Activated T-cell treated with anti-CD3 and anti-CD28 coated beads, Interleukin-2, amount 50 U/mL, for 72 hours (primary cell): ENCODE data around the gene LRP3. TPM values are rescaled to one million over a fixed set of nuclear protein-coding genes. Genes with fewer than 3 reads are reported as not detected.
"Not testable (repeated sequence)": the region's sequence is repeated elsewhere in the genome, so short reads cannot be mapped to it uniquely, and the experiment has no call there.

Experiments used
- ATAC-seq, 2 donors: fragments of 150-1000 bp; cut with Tn5 transposase; replicated peaks in 1 of 2; 2 replicates each; pipeline ENCODE4 v1.10.0; 2021; ENCODE audit warnings: moderate library complexity in 2 of 2, mild to moderate bottlenecking in 1 of 2
- DNase-seq, 2 donors: peaks; one replicate each; pipeline ENCODE4 v3.0.0; 2021 to 2022; ENCODE audit warnings: mixed read lengths in 1 of 2
- H3K27ac Mint-ChIP-seq: one replicate; pipeline ENCODE4 v1.8.0; 2022; ENCODE audit warnings: mild to moderate bottlenecking, moderate library complexity, mixed read lengths
- H3K27me3 Mint-ChIP-seq: one replicate; pipeline ENCODE4 v1.8.0; 2022; ENCODE audit warnings: low read depth, mixed read lengths
- H3K36me3 Mint-ChIP-seq, 2 donors: one replicate each; pipeline ENCODE4 v1.8.0; 2022; ENCODE audit warnings: mixed read lengths in 2 of 2, mild to moderate bottlenecking in 1 of 2; ENCODE audit not compliant: insufficient read depth in 2 of 2
- H3K4me1 Mint-ChIP-seq: one replicate; pipeline ENCODE4 v1.8.0; 2022; ENCODE audit warnings: low read depth, mixed read lengths
- H3K4me3 Mint-ChIP-seq, 2 donors: one replicate each; pipeline ENCODE4 v1.8.0; 2022; ENCODE audit warnings: mild to moderate bottlenecking in 2 of 2, mixed read lengths in 2 of 2, moderate library complexity in 2 of 2
- H3K9me3 Mint-ChIP-seq, 2 donors: one replicate each; pipeline ENCODE4 v1.8.0; 2022; ENCODE audit warnings: mixed read lengths in 2 of 2
- total RNA-seq, 2 donors: library from RNA; stranded (reverse); gene quantifications; one replicate each; pipeline ENCODE4 v1.2.3, GENCODE V29; 2022

LRP3 gene
- total RNA-seq, 2 donors from 2014 or later: 0.10 TPM; not detected in 1

DNA sequence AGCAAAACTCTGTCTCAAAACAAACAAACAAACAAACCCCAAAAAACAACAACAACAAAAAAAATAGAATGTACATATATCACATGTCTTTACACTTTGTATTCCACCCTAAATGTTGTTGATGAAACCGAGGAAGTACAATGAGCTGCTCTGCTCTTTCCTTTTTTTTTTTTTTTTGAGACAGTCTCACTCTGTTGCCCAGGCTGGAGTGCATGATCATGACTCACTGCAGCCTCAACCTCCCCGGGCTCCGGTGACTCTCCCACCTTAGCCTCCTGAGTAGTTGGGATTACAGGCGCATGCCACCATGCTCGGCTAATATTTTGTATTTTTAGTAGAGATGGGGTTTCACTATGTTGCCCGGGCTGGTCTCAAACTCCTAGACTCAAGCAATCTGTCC lies 30.6 kb upstream of the LRP3 start:
- Mint-ChIP-seq H3K27me3 (no peaks in the 10 kb centered on the region), H3K27ac (no peak overlapping the region), H3K36me3 (peaks cover 6 to 8% of the 10 kb centered on the region in 2 donors), H3K9me3 (peaks cover 3 to 7% of the 10 kb centered on the region in 2 donors), H3K4me1 (peaks cover 27% of the 10 kb centered on the region), H3K4me3 (no peak overlapping the region)
- ATAC-seq (no peak), DNase-seq (no peak)

DNA sequence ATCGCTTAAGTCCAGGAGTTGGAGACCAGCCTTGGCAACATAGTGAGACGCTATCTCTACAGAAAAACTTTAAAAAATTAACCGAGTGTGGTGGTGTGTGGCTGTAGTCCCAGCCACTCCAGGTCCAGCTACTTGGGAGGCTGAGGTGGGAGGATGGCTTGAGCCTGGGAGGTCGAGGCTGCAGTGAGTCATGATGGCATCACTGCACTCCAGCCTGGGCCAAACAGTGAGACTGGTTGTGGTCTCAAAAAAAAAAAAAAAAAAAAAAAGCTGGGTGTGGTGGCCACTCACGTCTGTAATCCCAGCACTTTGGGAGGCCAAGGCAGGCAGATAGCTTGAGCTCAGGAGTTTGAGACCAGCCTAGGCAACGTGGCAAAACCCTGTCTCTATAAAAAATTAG lies 28.1 kb upstream of the LRP3 start:
- Mint-ChIP-seq H3K4me1 (peaks cover 10% of the 10 kb centered on the region), H3K36me3 (peaks cover 7 to 14% of the 10 kb centered on the region in 2 donors)
- not testable (repeated sequence) for H3K4me3 Mint-ChIP-seq, DNase-seq, H3K27ac Mint-ChIP-seq, H3K9me3 Mint-ChIP-seq, H3K27me3 Mint-ChIP-seq
- peak in 1 of 2 donors; percentile 13 for ATAC-seq

DNA sequence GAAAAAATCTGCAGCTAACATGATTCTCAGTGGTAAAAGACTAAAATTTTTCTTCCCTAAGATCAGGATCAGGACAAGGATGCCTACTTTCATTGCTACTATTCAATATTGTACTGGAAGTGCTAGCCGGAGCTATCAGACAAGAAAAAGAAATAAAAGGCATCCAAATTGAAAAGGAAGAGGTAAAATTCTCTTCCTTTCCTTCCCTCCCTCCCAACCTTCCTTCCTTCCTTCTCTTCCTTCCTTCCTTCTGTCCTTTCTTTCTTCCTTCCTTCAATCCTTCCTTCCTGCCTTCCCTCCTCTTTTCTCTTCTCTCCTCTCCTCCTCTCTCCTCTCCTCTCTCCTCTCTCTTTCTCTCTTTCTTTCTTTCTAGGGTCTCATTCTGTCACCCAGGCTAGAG lies 26.7 kb upstream of the LRP3 start:
- ATAC-seq: no peak
- peaks cover 8 to 14% of the 10 kb centered on the region in 2 donors for H3K36me3 Mint-ChIP-seq
- no peak overlapping the region for H3K4me3 Mint-ChIP-seq
- no peak for DNase-seq
- H3K27me3 Mint-ChIP-seq: no peaks in the 10 kb centered on the region
- H3K27ac Mint-ChIP-seq: no peak overlapping the region
- peaks cover 3 to 9% of the 10 kb centered on the region in 2 donors for H3K9me3 Mint-ChIP-seq
- peaks cover 3% of the 10 kb centered on the region for H3K4me1 Mint-ChIP-seq

DNA sequence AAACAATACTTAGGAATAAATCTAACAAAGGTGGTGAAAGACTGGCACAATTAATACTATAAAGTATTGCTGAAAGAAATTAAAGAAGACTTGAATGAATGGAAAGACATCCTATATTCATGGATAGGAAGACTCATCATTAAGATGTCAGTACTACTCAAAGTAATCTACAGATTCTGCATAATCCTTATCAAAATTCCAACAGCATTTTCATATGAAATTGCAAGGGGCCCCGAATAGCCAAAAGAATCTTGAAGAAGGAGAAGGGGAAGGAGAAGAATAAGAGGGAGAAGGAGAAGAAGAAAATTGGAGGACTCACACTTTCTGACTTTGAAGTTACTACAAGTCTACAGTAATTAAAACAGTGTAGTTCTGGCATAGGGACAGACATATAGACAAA lies 25.6 kb upstream of the LRP3 start:
- Mint-ChIP-seq H3K27ac (no peak overlapping the region), H3K4me1 (peaks cover 9% of the 10 kb centered on the region), H3K36me3 (peaks cover 9 to 14% of the 10 kb centered on the region in 2 donors), H3K9me3 (peaks cover 3 to 9% of the 10 kb centered on the region in 2 donors), H3K4me3 (no peak overlapping the region), H3K27me3 (no peaks in the 10 kb centered on the region)
- ATAC-seq (no peak), DNase-seq (no peak)

DNA sequence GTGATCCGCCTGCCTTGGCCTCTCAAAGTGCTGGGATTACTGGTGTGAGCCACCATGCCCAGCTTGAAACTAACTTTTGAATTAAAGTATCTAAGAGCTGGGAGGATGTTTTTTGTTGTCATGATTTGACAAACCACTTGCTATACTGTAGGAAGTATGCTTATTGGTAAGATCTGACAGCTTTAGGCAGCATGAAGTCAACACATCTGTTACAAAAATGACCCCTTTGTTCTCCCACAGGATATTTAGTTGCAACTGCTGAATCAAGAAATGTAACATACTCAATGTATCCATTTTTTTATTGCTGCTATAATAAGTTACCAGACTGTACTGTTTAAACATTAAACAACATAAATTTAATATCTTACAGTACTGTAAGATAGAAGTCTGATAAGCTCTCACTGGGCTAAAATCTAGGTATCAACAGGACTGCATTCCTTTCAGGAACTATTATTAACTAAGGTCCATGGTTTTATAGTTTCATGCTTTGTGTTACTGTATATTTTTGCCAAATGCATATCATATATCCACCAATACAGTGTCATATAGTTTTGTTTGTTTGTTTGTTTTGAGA lies 22.8 kb upstream of the LRP3 start:
- no peak for DNase-seq
- Mint-ChIP-seq H3K27ac (no peak overlapping the region), H3K27me3 (no peaks in the 10 kb centered on the region), H3K4me3 (no peak overlapping the region), H3K9me3 (peaks cover 3 to 9% of the 10 kb centered on the region in 2 donors), H3K4me1 (peaks cover 28% of the 10 kb centered on the region), H3K36me3 (peaks cover 9 to 14% of the 10 kb centered on the region in 2 donors)
- ATAC-seq: no peak

DNA sequence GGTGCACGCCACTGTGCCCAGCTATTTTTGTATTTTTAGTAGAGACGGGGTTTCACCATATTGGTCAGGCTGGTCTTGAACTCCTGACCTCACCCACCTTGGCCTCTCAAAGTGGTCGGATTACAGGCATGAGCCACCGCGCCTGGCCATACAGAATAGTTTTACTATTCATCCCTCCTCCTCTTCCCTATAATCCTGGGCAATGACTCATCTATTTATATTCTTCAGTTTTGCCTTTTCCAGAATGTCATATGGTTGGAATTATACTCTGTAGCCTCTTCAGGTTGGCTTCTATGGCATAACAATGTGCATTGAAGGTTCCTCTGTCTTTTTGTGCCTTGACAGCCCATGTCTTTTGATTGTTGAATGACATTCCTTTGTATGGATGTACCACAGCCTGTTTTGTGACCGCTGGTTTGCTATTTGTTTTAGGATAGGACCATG lies 22.2 kb upstream of the LRP3 start:
- ATAC-seq: no peak
- Mint-ChIP-seq H3K27me3 (no peaks in the 10 kb centered on the region), H3K4me3 (no peak overlapping the region), H3K4me1 (peaks cover 32% of the 10 kb centered on the region), H3K36me3 (peaks cover 12 to 14% of the 10 kb centered on the region in 2 donors), H3K9me3 (peaks cover 3 to 9% of the 10 kb centered on the region in 2 donors), H3K27ac (no peak overlapping the region)
- DNase-seq: no peak

DNA sequence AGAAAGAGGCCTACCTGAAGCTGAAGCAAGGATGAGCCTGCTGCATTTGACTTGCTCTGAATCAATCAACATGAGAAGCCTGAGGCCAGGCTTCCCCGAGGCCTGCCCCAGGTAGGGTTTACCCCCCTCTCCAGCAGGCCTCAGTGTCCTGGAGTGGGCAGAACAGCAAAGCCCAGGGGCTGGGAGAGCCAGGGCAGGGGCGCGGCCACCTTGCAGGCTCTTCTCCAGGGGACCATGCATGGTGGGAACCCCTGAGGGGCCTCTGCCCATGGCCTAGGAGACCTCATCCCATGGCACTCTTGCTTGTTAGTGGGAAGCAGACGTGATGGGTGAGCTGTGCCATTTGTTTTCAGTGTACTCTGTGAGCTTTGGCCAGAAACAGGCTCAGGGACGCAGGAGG lies 19.9 kb upstream of the LRP3 start:
- H3K36me3 Mint-ChIP-seq: peaks cover 2 to 7% of the 10 kb centered on the region in 2 donors
- DNase-seq (no peak), ATAC-seq (no peak)
- peaks cover 0 to under 1% of the 10 kb centered on the region in 2 donors for H3K9me3 Mint-ChIP-seq
- peaks cover 46% of the 10 kb centered on the region for H3K4me1 Mint-ChIP-seq
- no peak overlapping the region for H3K4me3 Mint-ChIP-seq
- peaks cover 1% of the 10 kb centered on the region for H3K27me3 Mint-ChIP-seq
- H3K27ac Mint-ChIP-seq: no peak overlapping the region

DNA sequence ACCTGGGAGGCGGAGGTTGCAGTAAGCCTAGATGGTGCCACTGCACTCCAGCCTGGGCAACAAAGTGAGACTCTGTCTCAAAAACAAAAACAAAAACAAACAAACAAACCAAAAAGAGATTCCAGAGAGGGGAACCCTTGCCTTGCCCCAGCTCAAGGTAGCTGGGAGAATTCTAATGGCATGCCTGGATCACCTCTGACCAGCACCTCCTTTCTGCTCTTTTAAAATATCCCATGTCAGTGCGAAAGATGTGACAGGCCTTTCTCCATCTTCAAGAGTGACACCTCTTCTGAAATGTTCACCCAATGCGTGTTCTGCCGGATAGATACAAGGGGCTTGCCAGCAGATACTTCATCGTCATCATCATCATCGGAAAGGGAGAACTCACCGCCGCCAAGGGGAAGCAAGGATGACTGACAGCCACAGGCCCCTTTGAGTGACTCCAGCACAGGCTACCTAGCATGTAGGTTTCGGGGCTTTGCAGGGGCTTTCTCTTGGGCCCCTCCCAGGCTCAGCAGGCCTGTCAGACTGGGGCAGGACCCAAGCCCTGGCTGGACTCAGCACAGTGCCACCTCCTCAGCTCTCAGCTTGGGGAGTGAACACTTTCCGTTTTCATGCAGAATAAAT lies 18.9 kb upstream of the LRP3 start:
- Mint-ChIP-seq H3K4me3 (peak overlapping the region; percentile 93 to 96), H3K4me1 (peaks cover 49% of the 10 kb centered on the region), H3K36me3 (peaks cover 0 to 7% of the 10 kb centered on the region in 2 donors), H3K9me3 (no peaks in the 10 kb centered on the region), H3K27me3 (peaks cover 4% of the 10 kb centered on the region), H3K27ac (no peak overlapping the region)
- ATAC-seq: no peak
- no peak for DNase-seq

DNA sequence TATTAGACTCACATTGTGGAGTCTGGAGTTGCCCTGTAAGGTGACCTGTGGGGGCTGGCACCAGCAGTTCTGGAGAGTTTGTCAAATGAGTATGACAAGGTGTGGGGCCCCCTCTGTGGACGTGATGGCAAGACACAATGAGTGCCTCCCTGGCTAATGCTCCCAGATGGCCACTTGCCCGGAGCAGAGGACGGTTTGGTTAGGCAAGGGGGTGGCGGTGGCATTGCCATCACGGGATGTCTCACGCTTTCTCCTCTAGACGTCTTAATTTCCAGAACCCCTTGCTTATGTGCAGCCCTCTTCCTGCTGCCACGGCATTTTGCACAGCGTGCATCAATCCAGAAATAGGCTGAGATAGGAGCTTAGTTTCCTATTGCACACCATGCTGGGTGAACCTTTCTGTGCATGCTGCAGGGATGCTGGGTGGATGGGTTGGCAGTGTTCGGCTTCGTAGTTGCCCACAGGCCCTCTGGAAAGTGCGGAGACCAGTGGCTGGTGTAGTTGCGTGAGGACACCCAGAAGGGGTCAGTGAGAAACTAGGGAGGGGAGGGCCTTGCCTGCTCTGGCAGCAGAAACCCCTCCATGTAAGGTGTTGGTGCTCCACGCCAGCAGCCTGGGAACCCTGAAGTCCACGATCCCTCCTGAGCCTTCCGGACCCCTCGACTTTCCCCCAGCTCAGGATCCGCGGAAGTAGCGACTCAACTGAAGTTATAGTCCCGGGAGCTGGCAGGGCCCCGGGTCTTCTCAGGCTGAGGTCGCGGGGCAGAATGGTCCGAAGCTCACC lies 18.1 kb upstream of the LRP3 start:
- Mint-ChIP-seq H3K27ac (peak overlapping the region; percentile 100), H3K36me3 (peaks cover 0 to 7% of the 10 kb centered on the region in 2 donors), H3K27me3 (peaks cover 4% of the 10 kb centered on the region), H3K4me1 (peaks cover 49% of the 10 kb centered on the region), H3K4me3 (peak overlapping the region; percentile 93 to 96), H3K9me3 (no peaks in the 10 kb centered on the region)
- ATAC-seq (no peak), DNase-seq (no peak)

DNA sequence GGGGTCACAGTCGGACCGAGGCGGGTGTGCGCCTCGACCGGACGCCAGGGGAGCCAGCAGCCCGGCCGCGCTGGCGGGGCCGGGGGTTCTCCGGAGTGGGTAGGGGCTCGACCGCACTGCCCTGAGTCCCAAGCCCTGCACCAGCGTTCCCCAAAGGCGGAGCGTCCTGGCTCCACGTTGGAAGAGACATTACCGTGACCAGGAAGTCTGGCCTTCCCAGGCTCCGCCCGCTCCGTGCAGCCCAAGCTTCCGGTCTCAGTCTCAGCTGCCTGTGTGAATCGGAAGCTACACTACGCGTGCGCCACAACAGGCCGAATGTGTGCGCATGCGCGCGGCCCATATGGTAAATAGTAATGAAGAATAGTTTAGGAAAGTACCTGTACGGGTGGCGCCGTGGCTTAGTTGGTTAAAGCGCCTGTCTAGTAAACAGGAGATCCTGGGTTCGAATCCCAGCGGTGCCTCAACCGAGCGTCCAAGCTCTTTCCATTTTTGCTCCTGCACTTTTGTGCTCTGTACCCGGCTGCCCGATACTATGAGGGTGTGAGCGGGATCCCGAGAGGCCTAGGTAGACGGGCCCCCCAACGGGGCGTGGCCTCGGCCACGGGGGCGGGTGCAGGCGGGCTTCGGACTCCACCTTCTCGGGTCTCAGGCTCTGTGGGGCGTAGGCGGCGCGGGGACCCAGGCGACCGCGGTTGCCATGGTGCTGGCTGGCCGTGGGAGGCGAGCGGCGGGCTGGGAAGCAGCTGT lies 17.3 kb upstream of the LRP3 start:
- H3K4me1 Mint-ChIP-seq: peaks cover 49% of the 10 kb centered on the region

DNA sequence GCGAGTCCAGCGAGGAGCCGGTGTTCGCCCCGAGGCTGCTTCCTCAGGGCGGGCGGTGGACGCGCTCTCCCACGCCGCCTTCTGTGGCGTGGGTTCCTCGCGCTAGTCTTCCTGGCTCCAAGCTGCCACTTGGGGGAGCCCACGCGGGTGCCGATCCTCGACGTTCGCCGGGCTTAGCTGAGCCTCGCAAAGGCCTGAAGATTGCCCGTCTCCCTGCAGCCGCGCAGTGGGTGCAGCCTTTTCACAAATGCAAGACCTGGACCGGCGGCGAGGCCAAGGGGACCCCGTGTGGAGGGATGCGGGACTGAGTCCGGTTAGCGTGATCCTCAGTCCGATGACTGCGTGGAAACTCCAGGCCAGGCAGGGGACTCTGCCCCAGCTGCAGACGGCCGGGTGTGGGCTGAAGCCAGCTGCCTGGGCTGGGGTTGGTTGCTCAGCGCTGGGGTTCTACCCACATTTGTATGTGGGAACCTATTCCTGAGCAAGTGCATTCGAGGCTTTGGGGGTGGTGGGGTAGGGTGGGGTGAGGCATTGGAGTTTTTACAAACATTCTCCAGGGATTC lies 16.6 kb upstream of the LRP3 start:
- DNase-seq (no peak), ATAC-seq (no peak)
- peaks cover 46% of the 10 kb centered on the region for H3K4me1 Mint-ChIP-seq

More for the DNA sequence above, 17.3 kb upstream of the LRP3 start:
- Mint-ChIP-seq H3K27me3 (peaks cover 4% of the 10 kb centered on the region), H3K4me3 (peak overlapping the region; percentile 93 to 96), H3K36me3 (peaks cover 0 to 7% of the 10 kb centered on the region in 2 donors), H3K27ac (peak overlapping the region; percentile 100), H3K9me3 (no peaks in the 10 kb centered on the region)
- peak; percentile 94 to 96 for DNase-seq
- peak; percentile 89 to 91 for ATAC-seq

DNA sequence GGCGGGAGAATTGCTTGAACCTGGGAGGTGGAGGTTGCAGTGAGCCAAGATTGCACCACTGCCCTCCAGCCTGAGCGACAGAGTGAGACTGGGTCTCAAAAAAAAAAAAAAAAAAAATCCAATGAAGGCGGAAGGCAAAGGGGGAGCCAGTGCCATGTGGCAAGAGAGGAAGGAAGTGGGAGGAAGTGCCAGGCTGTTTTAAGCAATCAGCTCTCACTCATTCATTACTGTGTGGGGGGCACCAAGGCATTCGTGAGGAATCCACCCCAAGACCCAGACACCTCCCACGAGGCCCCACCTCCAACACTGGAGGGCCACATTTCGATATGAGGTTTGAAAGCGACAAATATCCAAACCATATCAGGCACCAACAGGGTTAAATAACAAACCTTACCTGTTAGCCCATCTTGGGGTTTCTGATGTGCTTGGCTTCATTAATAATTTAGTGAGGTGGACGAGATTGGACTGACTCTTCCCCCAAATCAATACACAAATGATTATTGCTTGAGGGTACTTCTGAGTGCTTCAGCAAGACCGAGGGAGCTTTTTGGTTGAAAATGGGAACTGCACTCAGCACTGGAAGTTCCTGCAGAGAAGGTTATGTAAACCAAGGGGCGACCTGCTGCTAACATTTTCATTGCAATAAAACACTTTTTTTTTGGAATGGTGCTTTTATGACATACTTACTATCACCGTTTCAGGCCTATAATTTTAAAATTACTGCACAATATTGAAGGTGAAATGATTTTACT lies 7.5 kb upstream of the LRP3 start:
- no peaks in the 10 kb centered on the region for H3K9me3 Mint-ChIP-seq
- H3K27ac Mint-ChIP-seq: no peak overlapping the region
- H3K36me3 Mint-ChIP-seq: no peaks in the 10 kb centered on the region
- H3K4me3 Mint-ChIP-seq: no peak overlapping the region
- H3K27me3 Mint-ChIP-seq: peaks cover 3% of the 10 kb centered on the region
- no peak for ATAC-seq
- no peak for DNase-seq
- peaks cover 12% of the 10 kb centered on the region for H3K4me1 Mint-ChIP-seq

More for the DNA sequence above, 16.6 kb upstream of the LRP3 start:
- peak overlapping the region; percentile 100 for H3K27ac Mint-ChIP-seq
- H3K9me3 Mint-ChIP-seq: no peaks in the 10 kb centered on the region
- H3K27me3 Mint-ChIP-seq: peaks cover 4% of the 10 kb centered on the region
- peak overlapping the region; percentile 93 to 96 for H3K4me3 Mint-ChIP-seq
- H3K36me3 Mint-ChIP-seq: peaks cover 0 to 5% of the 10 kb centered on the region in 2 donors
